ENCODE data around the gene KRT33B. TPM values are rescaled to one million over a fixed set of nuclear protein-coding genes. Genes with fewer than 3 reads are reported as not detected.

KRT33B gene
- total and polyA plus RNA-seq, 2 of the 8 experiments (the other 6 are each of a cell fraction or from before 2014, with no cell fraction given), result not detected

DNA sequence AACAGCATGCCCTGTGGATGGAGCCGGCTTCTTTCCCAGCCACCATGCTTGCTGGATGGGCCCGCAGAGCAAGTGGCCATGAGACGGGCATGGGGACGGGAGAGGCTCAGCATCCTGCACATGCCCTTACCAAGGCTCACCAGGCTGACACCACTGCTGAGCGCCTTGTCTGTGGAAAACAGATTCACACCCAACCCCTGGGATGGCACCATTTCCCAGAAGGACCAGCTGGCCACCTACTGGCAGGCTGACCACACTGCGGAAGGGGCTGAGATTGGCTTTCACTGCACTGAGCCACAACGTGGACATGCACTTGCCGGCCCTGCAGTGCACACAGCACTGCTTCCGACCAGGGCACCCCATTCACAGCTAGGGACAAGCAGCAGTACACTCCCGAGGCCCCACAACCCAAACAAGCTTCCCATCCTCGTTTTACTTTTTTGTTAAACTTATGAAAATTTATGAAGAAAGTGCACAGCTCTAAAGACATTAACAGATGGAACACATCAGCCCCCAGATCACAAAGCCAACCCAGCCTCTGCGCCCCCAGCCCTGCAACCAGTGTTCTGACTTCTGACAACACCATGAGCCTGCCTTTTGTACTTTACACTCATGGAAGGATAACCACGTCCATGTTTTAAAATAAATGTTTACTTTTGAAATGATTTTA, 40.2 kb downstream of the KRT33B start (continued):
- TF ChIP-seq TAF7 (optimal IDR thresholded peaks at IDR 0.05; ENCODE audit: borderline replicate concordance, low read depth, low read length) (no peak), NANOG (IDR thresholded peaks at IDR 0.05; ENCODE audit: insufficient read depth, low read depth, low read length, poor library complexity, severe bottlenecking) (no peak), KDM4A (IDR thresholded peaks at IDR 0.05; ENCODE audit: low read depth, low read length, severe bottlenecking) (no peak), EGR1 (IDR thresholded peaks at IDR 0.05; ENCODE audit: borderline replicate concordance, low read depth, low read length) (no peak), ZNF274 (IDR thresholded peaks at IDR 0.05; ENCODE audit: borderline replicate concordance, extremely low read depth, low read length) (no peak), ATF3 (IDR thresholded peaks at IDR 0.05; ENCODE audit: insufficient read depth, low read depth, low read length) (no peak), YY1 (IDR thresholded peaks at IDR 0.05; ENCODE audit: low read depth, low read length) (peak; percentile 44; the same call in 1 of the 2 replicates)
